Activated CD8-positive, alpha-beta memory T cell treated with anti-CD3 and anti-CD28 coated beads, Interleukin-2, amount 50 U/mL, for 24 hours (primary cell): ENCODE results near the gene NRCAM.
"Not testable (repeated sequence)": the region's sequence is repeated elsewhere in the genome, so short reads cannot be mapped to it uniquely, and the experiment has no call there.

Source experiments
- DNase-seq: peaks from one replicate; pipeline ENCODE4 v3.0.0-alpha.2; 2020; ENCODE audit errors: extremely low read depth

NRCAM gene

DNA sequence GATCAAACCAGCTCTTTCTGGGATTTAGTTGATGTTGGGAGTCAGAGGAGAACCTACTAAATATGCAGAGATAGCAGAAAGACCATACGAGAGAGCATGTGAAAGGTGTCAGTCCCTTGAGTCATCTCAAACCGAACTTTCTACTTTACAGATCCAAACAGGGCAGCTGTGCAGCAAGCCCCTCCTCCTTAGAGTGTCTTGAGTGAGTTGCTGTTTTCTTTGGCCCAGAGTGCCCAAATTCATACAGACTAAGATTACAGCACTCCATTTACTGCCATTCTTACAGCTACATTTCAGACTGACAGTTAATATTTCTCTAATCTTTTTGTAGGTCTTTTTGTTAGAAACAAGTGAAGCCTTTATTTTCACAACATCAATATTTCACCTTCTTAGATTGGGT, 53.4 kb downstream of the NRCAM start:
- DNase-seq: no peak

DNA sequence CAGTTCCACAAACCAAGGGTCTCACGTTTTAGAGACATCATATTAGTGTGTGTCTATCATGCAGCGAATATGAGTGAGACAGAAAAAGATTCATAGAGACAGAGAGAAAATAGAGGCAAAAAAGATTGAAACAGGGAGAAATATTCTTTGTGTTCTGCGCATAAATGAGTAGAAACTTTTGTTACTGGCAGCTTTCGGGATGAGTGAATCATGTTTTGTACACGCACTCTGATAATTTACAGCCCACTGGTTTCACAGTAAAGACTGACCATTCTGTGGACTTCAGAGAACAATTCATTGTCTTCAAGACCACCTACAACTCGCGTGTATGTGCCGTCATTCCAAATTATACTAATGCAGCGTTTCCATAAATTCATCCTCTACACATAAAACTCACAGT, 60.2 kb downstream of the NRCAM start:
- DNase-seq: no peak

DNA sequence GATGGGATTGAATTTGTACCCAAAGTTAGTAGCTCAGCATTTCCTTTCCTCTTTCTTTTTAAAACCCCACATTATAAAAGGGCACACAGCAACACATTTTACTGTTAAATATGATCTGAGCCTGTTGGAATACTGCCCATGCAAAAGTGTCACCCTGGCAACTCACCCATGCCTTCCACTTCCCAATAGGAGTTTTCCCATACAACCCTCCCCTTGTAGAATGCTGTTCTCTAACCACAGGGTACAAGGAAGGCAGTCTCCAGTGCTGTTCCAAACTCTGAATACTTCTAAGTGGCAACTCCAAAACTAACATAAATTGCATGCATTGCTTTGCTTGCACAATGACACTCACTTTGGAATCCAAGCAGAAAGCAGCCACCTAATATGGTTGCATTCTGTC, 60.8 kb downstream of the NRCAM start:
- no peak for DNase-seq

DNA sequence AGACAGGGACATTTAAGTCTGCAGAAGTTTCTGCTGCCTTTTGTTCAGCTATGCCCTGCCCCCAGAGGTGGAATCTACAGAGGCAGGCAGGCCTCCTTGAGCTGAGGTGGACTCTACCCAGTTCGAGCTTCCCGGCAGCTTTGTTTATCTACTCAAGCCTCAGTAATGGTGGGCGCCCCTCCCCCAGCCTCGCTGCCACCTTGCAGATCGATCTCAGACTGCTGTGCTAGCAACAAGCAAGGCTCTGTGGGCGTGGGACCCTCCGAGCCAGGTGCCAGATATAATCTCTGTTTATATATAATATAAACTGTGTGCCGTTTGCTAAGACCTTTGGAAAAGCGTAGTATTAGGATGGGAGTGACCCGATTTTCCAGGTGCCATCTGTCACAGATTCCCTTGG, 63.1 kb downstream of the NRCAM start:
- DNase-seq: not testable (repeated sequence)

DNA sequence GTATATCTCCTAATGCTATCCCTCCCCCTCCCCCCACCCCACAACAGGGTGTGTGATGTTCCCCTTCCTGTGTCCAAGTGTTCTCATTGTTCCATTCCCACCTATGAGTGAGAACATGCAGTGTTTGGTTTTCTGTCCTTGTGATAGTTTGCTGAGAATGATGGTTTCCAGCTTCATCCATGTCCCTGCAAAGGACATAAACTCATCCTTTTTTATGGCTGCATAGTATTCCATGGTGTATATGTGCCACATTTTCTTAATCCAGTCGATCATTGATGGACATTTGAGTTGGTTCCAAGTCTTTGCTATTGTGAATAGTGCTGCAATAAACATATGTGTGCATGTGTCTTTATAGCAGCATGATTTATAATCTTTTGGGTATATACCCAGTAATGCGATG, 68.5 kb downstream of the NRCAM start:
- DNase-seq: not testable (repeated sequence)

DNA sequence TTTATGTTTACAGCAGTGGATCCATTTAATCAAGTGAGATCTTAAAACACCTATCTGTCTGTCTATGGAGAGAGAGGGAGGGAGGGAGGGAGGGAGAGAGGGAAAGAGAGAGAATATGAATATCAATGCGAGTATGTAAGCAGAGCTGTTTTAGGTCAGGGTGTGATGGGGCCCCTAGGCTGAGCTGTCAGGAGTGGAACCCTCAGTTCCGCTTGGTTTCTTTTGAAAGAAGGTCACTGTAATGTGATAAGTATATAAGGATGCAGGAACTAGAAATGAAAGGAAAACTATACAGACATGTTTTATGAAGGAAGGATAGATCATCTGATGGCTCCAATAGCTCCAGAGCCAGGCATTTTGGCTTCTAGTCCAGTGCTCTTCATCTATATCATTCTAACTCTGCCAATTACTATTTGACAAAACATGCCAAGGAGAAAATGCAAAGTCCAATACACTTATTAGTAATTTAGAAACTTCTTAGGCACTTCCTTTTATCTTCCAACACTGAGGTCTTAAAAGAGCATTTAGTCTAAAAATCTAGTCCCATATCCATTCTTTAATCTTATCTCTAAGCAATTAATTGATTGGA, 70.3 kb downstream of the NRCAM start:
- DNase-seq: no peak

DNA sequence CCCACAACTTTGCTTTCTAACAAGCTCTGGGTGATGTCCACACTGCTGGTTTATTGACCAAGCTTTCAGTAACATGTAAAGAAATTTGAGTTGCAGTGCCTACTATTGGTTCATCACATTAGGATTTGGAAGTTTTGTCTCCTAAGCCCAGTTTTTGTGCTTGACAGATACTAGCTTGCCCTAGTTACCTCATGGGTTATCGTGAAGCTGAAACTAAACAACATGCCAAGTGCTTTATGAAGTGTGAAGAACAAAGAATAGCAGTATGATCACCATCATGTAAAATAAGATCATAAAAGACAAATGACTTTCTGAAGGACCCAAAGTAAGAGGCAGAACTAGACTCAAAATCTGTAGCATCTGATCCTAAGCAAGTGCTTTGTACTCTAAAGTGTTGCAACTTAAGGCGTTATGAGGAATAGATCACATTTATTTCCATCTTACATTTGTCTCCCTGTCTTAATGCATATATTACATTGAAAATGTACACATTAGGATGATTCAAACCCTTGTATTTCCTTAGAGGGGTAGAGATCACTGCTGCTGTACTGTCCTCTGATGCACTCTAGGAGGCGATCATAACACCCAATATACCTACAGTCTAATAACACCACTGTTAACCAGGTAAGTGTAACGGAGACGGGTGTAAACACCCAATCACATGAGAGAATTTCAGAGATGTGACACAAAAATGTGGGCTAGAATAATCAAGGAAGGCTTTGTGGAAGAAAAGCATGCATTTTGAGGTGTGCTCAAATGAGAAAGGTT, 71.3 kb downstream of the NRCAM start:
- DNase-seq: no peak

DNA sequence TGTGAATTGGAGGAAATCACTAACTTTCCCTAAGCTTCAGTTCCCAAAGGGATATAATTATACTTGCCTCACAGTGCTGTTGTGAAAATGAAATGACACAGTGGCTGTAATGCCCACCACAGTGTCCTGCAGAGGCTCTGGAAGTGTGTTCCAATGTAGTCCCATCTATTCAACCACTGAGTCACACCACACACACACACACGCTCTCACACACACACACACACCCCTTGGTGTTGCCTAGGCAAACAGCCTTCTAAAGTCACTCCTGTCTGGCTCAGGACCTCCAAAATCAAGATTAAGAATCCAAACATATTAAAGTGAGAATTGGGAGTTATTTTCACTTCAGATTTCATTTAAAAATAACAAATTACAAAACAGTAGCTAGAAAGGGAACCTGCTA, 73.3 kb downstream of the NRCAM start:
- DNase-seq: no peak

DNA sequence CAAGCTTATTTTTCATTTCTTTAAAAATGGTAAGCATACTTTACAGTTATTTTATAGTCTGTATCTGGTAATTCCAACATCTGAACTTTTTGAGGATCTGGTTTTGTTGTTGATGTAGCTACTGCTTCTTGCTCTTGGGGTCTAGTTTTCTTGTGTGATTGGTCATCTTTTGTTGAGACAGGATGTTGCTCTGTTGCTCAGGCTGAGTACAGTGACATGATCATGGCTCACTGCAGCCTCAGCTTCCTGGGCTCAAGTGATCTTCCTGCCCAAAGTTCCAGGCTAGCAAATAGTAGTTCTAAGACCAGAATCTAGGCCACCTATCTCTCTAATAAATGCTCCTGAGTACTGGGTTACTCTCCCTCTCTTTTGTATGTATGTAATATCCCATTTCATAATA, 75.7 kb downstream of the NRCAM start:
- no peak for DNase-seq

DNA sequence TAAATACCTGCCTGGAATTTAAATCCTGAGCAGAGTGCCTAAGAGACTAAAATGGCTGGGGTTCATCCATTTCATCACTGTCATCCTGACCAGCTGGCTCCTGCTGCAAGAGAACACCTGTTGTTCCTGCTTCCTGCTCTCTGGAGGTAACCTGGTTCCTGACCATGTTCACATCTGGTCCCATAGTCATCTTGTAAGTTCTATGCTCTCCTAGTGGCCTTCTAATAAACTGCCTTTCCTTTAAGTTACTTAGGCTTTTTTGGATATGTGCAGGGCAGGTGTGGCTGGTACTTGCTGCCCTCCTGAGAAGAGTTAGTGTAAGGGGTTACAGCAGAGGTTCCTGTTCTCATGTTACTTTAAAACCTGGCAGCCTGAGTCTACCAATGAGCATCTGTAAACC, 80.0 kb downstream of the NRCAM start:
- no peak for DNase-seq

DNA sequence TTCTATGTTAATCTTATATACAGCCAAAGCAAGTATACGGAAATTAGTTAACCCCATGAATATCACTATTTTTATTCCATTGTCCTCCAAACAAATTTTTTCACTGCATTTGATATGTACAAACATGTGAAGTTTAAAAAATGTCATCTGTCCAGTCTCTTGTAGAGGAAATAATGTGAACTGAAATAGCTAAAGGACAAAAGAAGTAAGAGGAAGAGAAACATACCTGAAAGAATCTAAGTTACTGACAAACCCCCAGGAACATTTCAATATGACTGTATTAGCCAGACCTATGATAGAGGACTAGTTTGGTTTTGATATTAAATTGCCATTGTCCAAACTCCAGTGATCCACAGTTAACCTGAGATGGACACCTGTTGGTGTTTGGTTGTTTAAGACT, 80.6 kb downstream of the NRCAM start:
- no peak for DNase-seq

DNA sequence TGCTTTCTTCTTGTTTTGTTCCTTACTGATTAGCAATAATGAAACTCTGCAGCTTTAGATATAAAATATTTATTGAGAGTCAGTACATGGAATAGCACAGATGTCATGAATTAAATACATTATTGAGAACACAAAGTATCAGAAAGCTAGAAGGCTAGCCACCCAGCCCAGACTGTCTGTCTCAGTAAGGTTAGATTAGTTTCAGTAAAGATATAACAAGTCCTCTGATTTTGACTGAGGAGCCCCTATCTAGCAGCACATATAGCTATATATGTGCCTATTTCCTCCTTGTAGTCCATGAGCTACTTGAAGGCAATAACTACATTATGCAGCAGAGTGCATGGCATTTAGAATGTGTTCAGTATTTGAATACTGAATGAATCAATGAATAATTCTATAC, 81.3 kb downstream of the NRCAM start:
- no peak for DNase-seq

DNA sequence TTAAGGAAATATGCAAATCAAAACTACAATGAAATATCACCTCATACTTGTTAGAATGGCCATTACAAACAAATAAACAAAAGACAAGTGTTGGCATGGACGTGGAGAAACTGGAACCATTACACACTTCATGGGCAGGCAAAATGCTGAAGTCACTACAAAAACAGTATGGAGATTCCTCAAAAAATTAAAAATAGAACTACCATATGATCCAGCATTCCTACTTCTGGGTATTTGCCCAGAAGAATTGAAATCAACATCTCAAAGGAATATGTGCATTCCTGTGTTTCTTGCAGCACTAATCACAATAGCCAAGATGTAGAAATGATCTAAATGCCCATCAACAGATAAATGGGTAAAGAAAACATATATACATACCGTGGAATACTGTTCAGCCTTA, 83.6 kb downstream of the NRCAM start:
- no peak for DNase-seq

DNA sequence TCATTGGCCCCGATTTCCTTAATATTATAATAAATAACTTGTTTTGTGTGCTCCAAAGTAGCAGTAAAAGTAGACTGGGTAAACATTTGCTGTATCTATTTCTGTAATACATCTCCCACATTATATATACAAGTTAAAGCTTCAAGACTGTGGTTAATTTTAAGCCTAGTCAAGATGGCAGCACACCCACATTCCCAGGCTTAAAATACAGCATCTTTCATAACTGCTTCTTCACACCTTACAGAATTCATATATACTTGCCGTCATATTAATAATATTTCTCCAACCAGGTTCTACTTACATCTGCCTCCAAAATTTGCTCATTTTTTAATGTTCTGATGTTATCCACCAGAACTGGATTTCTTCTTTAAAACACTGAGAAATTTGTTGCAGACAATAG, 85.6 kb downstream of the NRCAM start:
- DNase-seq: no peak

DNA sequence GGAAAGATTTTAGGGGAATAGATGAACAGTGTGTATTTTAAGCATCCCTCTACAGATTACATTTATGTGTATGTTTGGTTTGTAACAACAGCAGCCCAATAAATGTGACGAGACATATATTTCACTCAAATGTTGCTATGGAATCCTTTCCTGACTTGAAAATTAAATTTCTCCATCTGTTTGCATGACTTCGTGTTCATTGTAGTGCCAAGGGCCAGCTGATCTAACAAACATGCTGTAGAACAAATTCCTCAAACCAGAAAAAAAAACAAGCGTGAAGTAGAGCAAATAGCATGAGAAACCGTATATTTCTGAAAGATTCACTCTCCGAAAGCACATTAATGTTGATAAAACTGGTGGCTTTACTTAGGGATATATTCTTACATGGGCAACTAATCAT, 87.8 kb downstream of the NRCAM start:
- no peak for DNase-seq

DNA sequence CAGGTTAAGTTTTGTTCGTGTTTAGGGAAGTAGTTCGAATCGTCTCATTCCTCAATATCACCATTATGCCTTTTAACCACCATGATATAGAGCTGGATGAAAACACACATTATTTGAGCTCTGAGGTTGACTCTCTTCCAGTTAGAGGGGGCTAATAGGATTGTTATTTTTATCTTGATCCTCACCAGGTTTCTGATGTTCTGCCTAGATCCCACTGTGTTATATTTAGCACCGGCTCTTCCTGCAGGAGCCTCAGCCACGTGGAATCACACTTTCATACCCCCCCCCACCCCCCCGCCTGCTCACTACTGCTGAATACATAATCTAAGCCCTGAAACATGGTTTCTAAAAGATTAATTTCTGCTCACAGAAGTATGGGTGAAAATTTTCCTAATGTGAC, 88.3 kb downstream of the NRCAM start:
- no peak for DNase-seq

DNA sequence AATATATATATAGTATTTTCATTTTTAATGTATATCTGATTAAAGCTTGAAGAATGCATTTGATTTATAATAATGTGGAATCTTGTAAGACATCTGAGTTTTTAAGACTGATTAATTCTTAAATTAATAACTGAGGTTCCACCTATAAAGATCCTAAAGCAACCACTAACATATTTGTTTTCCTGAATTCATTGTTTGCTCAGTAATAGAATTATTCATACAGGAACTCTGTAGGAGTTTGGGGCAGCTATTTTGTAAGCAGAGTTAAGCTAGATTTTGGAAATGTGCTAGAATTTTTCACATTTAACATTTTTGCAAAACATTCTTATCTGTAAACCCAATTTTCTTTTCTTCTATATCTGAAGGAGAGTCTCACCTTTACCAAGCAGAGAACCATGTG, 88.9 kb downstream of the NRCAM start:
- no peak for DNase-seq

DNA sequence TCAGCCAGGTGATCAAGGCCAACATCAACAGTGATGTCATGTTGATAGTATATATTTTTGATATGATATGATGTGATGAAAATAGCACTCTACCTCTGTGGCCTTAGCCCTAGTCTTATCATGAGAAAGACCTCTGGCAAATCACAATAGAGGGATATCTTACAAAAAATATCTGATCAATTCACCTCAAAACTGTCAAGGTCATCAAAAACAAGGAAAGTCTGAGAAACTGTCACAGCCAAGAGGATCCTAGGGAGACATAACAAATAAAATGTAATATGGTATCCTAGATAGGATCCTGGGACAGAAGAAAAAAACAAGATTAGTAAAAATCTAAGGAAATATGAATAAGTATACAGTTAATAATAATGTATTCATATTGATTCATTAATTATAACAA, 92.6 kb downstream of the NRCAM start:
- DNase-seq: no peak

DNA sequence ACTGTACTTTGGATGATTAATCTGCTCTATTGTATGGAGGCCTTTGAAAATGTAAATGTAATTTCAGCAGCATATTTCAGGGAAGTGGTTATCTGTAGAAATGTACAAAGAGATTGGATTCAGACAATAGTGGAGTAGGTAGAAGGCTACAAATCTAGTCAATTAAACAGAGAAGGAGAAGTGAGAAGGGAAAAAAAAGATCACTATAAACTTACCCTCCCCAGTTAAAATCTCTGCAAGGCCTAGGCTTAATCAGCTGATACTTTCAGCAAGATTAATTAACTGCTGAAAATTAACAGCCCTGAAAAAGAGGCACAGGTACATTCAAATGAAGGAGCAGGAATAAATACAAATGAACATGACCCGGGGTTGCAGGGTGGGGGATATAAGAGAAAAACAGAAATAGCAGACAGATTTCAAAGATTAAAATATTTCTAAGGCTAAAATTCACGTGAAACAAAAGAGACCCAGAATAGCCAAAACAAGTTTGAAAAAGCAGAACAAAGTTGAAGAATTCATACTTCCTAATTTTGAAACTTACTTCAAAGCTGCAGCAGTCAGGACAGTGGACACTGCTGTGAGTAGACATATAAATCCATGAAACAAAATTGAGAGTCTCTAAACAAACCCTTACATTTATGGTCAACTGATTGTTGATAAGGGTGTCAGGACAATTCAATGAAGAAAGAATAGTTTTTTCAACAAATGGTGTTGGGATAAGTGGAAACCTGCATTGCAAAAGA, 96.0 kb downstream of the NRCAM start:
- no peak for DNase-seq

DNA sequence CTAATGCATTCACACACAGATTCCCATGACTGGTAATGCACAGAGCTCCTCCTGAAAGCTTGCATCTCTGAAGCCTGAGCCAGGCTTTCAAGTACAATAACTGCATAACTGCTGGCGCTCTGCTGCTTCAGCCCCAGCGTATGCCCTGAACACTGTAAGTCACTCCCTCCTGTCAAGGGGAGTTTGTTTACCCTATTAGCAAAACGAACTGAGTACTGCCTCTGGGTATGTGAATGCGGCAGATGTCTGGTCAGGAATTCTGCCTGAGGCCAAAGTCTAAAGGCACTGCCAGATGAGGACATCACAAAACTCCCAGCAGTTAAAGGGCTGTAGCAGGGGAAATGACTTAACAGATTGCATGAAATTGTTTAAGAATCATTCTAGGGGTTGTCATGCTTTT, 97.7 kb downstream of the NRCAM start:
- no peak for DNase-seq

DNA sequence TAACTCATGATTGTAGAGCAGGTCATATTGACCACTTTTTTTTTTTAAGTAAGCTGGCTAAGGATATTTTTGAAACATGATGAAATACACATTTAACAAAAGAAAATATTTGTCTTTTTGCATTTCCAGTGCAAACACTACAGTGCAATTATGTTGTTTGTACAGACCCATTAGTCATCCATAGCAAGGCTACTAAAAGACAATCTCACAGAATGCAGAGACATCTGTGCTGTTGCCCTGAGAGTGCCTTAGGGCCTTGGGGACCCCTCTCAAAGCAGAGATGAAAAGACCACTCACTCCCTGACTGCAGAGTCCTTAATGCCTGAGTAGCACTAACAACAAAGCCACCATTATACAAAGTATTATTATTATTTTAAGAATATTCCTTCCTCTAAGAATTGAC, 104.5 kb downstream of the NRCAM start:
- no peak for DNase-seq

DNA sequence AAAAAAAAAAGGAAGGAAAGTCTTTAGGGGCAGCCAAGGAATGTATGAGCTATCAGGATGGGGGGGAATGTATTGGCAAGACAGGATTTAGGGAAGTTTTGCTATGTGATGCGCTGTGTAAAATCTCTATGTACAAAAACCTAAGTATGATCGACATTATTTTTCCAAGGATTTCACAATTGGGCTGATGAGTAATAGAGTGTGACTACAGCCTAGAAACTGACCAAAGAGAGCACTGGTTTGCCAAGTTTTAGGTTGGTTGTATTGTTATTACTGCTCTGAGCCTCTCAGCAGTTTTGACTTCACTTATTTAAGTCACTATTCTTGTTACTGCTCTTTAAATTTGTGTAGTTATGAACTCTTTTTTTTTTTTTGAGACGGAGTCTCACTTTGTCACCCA, 107.3 kb downstream of the NRCAM start:
- DNase-seq: no peak

DNA sequence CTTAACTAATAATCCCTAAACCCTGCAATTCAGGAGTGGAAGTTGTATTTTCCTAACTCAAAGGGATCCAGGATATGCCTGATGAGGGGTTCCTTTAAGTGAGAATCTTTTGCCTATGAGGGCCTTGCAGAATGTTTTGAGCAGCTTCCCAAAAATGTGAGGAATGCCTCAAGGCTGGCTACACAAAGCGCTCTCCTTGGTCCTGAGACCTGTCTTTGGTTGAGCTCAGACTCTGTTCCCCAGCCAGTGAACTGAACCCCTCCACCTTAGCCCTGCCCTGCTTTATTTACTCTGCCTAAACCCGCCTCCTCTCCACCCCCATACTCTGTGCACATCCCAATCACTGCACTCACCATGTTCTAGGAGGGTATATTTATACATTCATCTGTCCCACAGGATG, 108.6 kb downstream of the NRCAM start:
- DNase-seq: no peak
